Keratinocyte (primary cell): Measurements from ENCODE around the gene CAPN15. TPM values are rescaled to one million over a fixed set of nuclear protein-coding genes. Genes with fewer than 3 reads are reported as not detected.
A peak's percentile ranks its signal among the peaks of the same experiment; 100 is the strongest.

Source experiments
- DNase-seq: peaks from one replicate; pipeline ENCODE4 v3.0.0-alpha.2; 2011; ENCODE audit warnings: low read depth, missing footprints, low spot score
- FAIRE-seq: peaks from 2 replicates; lab custom pipeline; 2011; peaks lifted over from hg19 to GRCh38; lab: Jason Lieb, UNC
- H2AFZ ChIP-seq: 2 replicates; pipeline ENCODE4 v1.6.0; 2012; ENCODE audit warnings: low read length, control low read depth, inconsistent platforms; ENCODE audit not compliant: control insufficient read depth
- H3K27ac ChIP-seq: 2 replicates; pipeline ENCODE4 v1.5.1; 2011; ENCODE audit warnings: low read length; ENCODE audit not compliant: control insufficient read depth, insufficient read depth
- H3K27me3 ChIP-seq: 3 replicates; pipeline ENCODE4 v1.6.0; 2011; ENCODE audit warnings: low read length; ENCODE audit not compliant: control insufficient read depth, insufficient read depth; ENCODE audit errors: extremely low read depth
- H3K36me3 ChIP-seq, 2 experiments: 2 replicates in 1 of 2; 3 replicates in 1 of 2; pipeline ENCODE4 v1.5.1; 2011; ENCODE audit warnings: low read length in 2 of 2, mild to moderate bottlenecking in 1 of 2; ENCODE audit not compliant: control insufficient read depth in 2 of 2, insufficient read depth in 2 of 2; ENCODE audit errors: extremely low read depth in 1 of 2
- H3K4me1 ChIP-seq: 3 replicates; pipeline ENCODE4 v1.5.1; 2011; ENCODE audit warnings: low read length; ENCODE audit not compliant: control insufficient read depth, insufficient read depth; ENCODE audit errors: extremely low read depth
- H3K4me2 ChIP-seq: 3 replicates; pipeline ENCODE4 v1.6.0; 2011; ENCODE audit warnings: low read depth, low read length; ENCODE audit not compliant: control insufficient read depth, insufficient read depth; ENCODE audit errors: extremely low read depth
- H3K4me3 ChIP-seq, 3 experiments: fragments of 200-600 bp in 1 of 3; sonication (generic) in 1 of 3; 2 replicates in 2 of 3; 3 replicates in 1 of 3; pipeline ENCODE4 v1.5.1; 2011 to 2016; ENCODE audit warnings: low read length in 3 of 3, mild to moderate bottlenecking in 3 of 3, control low read depth in 2 of 3, inconsistent platforms in 1 of 3, low read depth in 1 of 3, mixed read lengths in 1 of 3, mixed run types in 1 of 3, moderate library complexity in 1 of 3; ENCODE audit not compliant: control insufficient read depth in 2 of 3, insufficient read depth in 2 of 3; ENCODE audit errors: extremely low read depth in 1 of 3
- H3K79me2 ChIP-seq: 2 replicates; pipeline ENCODE4 v1.6.0; 2012; ENCODE audit warnings: low read length; ENCODE audit not compliant: control insufficient read depth, insufficient read depth
- H3K9ac ChIP-seq: 3 replicates; pipeline ENCODE4 v1.6.0; 2011; ENCODE audit warnings: low read length; ENCODE audit not compliant: control insufficient read depth, insufficient read depth; ENCODE audit errors: extremely low read depth
- H3K9me1 ChIP-seq: 3 replicates; pipeline ENCODE4 v1.6.0; 2011; ENCODE audit warnings: low read length; ENCODE audit not compliant: control insufficient read depth, insufficient read depth; ENCODE audit errors: extremely low read depth
- H3K9me3 ChIP-seq: 2 replicates; pipeline ENCODE4 v1.5.1; 2012; ENCODE audit warnings: low read depth, low read length; ENCODE audit not compliant: control insufficient read depth
- H4K20me1 ChIP-seq: 3 replicates; pipeline ENCODE4 v1.6.0; 2011; ENCODE audit warnings: low read length; ENCODE audit not compliant: control insufficient read depth, insufficient read depth; ENCODE audit errors: extremely low read depth
- EZH2 ChIP-seq: IDR thresholded peaks from one replicate; pipeline ENCODE4 v1.6.1; 2012; ENCODE audit warnings: inconsistent platforms, mild to moderate bottlenecking, low read length, moderate library complexity
- dilution Hi-C: fragments of 300-500 bp; cut with MboI; formaldehyde crosslinking; loops from one replicate; pipeline ENCODE4 v1.7.0; 2020; ENCODE audit warnings: low sequenced_read_pairs; ENCODE audit not compliant: extremely low pct_ligation_motif_present
- polyA plus RNA-seq, 5 experiments: library from polyadenylated mRNA; depleted of rRNA in 3 of 5; stranded (reverse) in 3 of 5; stranded (forward) in 1 of 5; unstranded in 1 of 5; fragments of >200 nt; gene quantifications; 1 replicate in 1 of 5; 2 replicates in 3 of 5; 3 replicates in 1 of 5; pipeline versions ENCODE4 v1.2.1 to v1.2.3, GENCODE V29; 2011 to 2012; ENCODE audit warnings: missing spikeins in 2 of 5, low read depth in 1 of 5, low replicate concordance in 1 of 5
- TF ChIP-seq, protein P1 (sequence below), 3 experiments: IDR thresholded peaks in 1 of 3; conservative IDR thresholded peaks in 1 of 3; optimal IDR thresholded peaks in 1 of 3; 2 replicates in 2 of 3; 3 replicates in 1 of 3; pipeline versions ENCODE3 to v1.5.1; 2011; ENCODE audit warnings: low read length in 3 of 3, mild to moderate bottlenecking in 3 of 3, moderate library complexity in 2 of 3, control low read depth in 1 of 3, inconsistent platforms in 1 of 3; ENCODE audit not compliant: insufficient read depth in 2 of 3; ENCODE audit errors: extremely low read depth in 1 of 3

Gene CAPN15
- polyA plus RNA-seq, 1 donor (not counting 4 experiments of a cell fraction or from before 2014, with no cell fraction given) = 7.9 TPM

DNA sequence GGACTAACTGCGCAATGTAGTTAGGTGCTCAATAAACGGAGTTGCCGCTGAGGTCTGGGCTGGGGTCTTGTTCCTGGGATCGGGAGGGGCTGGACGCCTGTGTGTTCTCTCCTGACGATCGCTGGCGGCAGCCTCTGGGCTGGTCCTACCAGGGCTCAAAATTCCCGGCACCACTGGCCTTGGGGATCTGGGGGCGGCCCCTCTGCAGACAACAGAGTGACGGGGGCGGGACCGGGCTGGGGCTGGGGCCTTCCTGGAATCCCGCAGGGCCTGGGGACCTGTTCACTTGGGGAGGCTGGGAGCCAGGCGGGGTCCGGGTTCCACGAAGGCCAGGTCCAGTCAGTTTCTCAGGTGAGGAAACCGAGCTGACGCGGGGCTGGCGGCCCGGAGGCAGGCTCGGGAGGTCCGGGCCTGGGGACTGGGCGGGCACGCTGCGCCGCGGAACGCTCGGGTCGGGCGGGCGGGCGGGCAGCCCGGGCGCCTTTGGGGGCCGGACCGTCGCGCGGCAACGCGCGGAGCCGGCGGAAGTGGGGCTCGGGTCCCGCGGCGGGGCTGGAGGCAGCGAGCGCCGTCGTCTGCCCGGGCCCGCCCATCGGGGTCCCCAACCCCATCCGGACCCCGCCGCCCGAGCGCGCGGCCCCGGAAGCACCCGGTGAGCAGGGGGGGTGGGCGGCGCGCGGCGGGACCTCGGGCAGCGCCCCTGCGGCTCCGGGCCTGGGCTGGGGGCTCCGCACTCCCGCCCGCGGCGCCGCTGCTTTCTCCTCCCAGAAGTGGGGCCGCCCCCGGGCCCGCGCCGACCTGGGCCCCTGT lies 42.1 kb downstream of the CAPN15 start, which contains the start of gene PIGQ:
Gene PIGQ (plus strand): TSS at position 524 of the 810 bp plus-strand sequence. CDS start 4,107 bp downstream, outside the sequence.
- DNase-seq (no peak), FAIRE-seq (no peak)
- Histone ChIP-seq H3K36me3 (peaks cover 1 to 12% of the 10 kb centered on the region in 2 experiments), H3K9ac (peak within 1 kb of the TSS; percentile 85), H3K4me3 (peak within 1 kb of the TSS; percentile 45 to 95 (median 87)), H3K9me3 (no peaks in the 10 kb centered on the region), H3K4me1 (peaks cover 22% of the 10 kb centered on the region), H3K4me2 (peak within 1 kb of the TSS; percentile 90), H2AFZ (peak within 1 kb of the TSS; percentile 73), H3K27ac (peak within 1 kb of the TSS; percentile 52), H3K27me3 (no peaks in the 10 kb centered on the region), H4K20me1 (no peaks in the 10 kb centered on the region), H3K9me1 (no peaks in the 10 kb centered on the region), H3K79me2 (peaks cover 14% of the 10 kb centered on the region)
- TF ChIP-seq, protein P1, sequence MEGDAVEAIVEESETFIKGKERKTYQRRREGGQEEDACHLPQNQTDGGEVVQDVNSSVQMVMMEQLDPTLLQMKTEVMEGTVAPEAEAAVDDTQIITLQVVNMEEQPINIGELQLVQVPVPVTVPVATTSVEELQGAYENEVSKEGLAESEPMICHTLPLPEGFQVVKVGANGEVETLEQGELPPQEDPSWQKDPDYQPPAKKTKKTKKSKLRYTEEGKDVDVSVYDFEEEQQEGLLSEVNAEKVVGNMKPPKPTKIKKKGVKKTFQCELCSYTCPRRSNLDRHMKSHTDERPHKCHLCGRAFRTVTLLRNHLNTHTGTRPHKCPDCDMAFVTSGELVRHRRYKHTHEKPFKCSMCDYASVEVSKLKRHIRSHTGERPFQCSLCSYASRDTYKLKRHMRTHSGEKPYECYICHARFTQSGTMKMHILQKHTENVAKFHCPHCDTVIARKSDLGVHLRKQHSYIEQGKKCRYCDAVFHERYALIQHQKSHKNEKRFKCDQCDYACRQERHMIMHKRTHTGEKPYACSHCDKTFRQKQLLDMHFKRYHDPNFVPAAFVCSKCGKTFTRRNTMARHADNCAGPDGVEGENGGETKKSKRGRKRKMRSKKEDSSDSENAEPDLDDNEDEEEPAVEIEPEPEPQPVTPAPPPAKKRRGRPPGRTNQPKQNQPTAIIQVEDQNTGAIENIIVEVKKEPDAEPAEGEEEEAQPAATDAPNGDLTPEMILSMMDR (optimal IDR thresholded peaks at IDR 0.05 in 1 of 3, IDR thresholded peaks at IDR 0.05 in 1 of 3, conservative IDR thresholded peaks at IDR 0.05 in 1 of 3; ENCODE audit: extremely low read depth in 1 of 3, insufficient read depth in 2 of 3, low read length in 3 of 3) = no peak
- TF ChIP-seq EZH2 = no peak
- dilution Hi-C loops = no loop called here

DNA sequence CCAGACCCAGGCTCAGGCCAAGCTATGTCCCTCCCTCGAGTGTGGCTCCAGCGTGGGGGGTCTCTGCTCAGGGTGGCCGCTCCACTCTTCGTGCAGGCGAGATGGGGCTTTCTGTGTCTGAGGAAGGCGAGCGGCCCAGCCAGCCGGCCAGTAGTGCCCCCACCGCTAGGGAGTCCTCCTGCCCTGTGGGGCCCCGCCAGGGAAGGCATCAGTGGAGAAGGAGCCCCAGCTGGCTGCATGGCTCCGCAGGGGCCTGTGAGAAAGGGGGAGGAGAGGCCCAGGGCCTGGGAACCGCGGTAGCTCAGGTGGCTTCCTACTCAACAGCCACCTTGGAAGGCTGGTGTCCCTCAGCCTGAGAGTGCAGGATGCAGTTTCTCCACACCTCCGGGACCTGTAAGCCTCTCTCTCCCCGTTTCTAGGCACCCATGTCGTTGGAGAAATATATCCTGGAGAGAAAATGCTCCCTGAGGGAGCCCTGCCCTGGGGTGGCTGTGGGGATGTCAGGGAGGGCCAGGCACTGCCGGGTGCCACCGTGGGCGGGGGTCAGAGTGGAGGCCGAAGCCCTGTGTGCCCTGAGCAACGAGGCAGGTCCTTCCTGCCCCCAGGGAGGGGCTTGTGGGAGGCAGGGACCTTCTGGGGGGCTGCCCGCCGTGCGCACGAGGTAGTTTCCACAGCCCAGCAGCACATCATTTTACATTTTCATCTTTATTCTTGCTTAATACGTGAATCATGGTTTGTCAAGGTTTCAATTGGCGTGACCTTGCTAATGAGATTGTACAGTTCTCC lies 45.5 kb downstream of the CAPN15 start:
- dilution Hi-C loops = no loop called here
- H3K36me3 ChIP-seq = peaks cover 7 to 15% of the 10 kb centered on the region in 2 experiments

More for the DNA sequence above, 45.5 kb downstream of the CAPN15 start:
- Histone ChIP-seq H3K4me2 (no peak overlapping the region), H3K9me1 (no peaks in the 10 kb centered on the region), H3K9ac (no peak overlapping the region), H3K79me2 (peaks cover 14% of the 10 kb centered on the region), H3K27ac (no peak overlapping the region), H3K9me3 (no peaks in the 10 kb centered on the region), H3K4me1 (peaks cover 13% of the 10 kb centered on the region), H3K4me3 (no peak overlapping the region), H2AFZ (no peak overlapping the region), H3K27me3 (no peaks in the 10 kb centered on the region), H4K20me1 (no peaks in the 10 kb centered on the region)
- DNase-seq (no peak), FAIRE-seq (no peak)
- TF ChIP-seq, protein P1 (optimal IDR thresholded peaks at IDR 0.05 in 1 of 3, IDR thresholded peaks at IDR 0.05 in 1 of 3, conservative IDR thresholded peaks at IDR 0.05 in 1 of 3; ENCODE audit: extremely low read depth in 1 of 3, insufficient read depth in 2 of 3, low read length in 3 of 3) = no peak
- TF ChIP-seq EZH2 = no peak
